WTC11 (cell line): ENCODE data around the gene MARVELD2. TPM values are rescaled to one million over a fixed set of nuclear protein-coding genes. Genes with fewer than 3 reads are reported as not detected.

Experiments used
- ATAC-seq: fragments of 200-7000 bp; cut with Tn5 transposase; 2 replicates; pipeline ENCODE4 v1.10.0; 2021; ENCODE audit warnings: mild to moderate bottlenecking, moderate library complexity
- Bru-seq: library from RNA; stranded (reverse); fragments of 400-500 nt; gene quantifications from one replicate; lab custom pipeline; 2021; lab: Mats Ljungman, UMichigan
- CTCF ChIA-PET: fragments of 300-600 bp; sonication (Branson Sonifier 250); formaldehyde crosslinking; loops from one replicate; lab custom pipeline; 2021; ENCODE audit warnings: antibody characterized with exemption; lab: Charles Lee
- POLR2A ChIA-PET: fragments of 350-600 bp; sonication (Branson Sonifier 250); formaldehyde crosslinking; loops from one replicate; lab custom pipeline; 2021; ENCODE audit warnings: antibody characterized with exemption; lab: Charles Lee
- DNase-seq: peaks from one replicate; pipeline ENCODE4 v3.0.0; 2021; ENCODE audit warnings: low spot score
- H3K27ac Mint-ChIP-seq: 2 replicates; pipeline ENCODE4 v1.8.0; 2021; ENCODE audit warnings: mixed read lengths
- H3K27me3 Mint-ChIP-seq: 2 replicates; pipeline ENCODE4 v1.8.0; 2021; ENCODE audit warnings: low read depth, mild to moderate bottlenecking, moderate library complexity, mixed read lengths
- H3K36me3 Mint-ChIP-seq: 2 replicates; pipeline ENCODE4 v1.8.0; 2021; ENCODE audit warnings: mixed read lengths
- H3K4me1 Mint-ChIP-seq: 2 replicates; pipeline ENCODE4 v1.8.0; 2022; ENCODE audit warnings: mixed read lengths
- H3K4me3 Mint-ChIP-seq: 2 replicates; pipeline ENCODE4 v1.8.0; 2021; ENCODE audit warnings: mild to moderate bottlenecking, moderate library complexity, mixed read lengths
- H3K9me3 Mint-ChIP-seq: 2 replicates; pipeline ENCODE4 v1.8.0; 2021; ENCODE audit warnings: mixed read lengths
- ATF1 ChIP-seq: sonication (generic); formaldehyde crosslinking; IDR thresholded peaks from 2 replicates; pipeline ENCODE4 v1.8.1; 2023; ENCODE audit warnings: mild to moderate bottlenecking, moderate library complexity, missing genetic modification reagents
- CBFB ChIP-seq: sonication (generic); formaldehyde crosslinking; IDR thresholded peaks from 2 replicates; pipeline ENCODE4 v1.8.1; 2022; ENCODE audit warnings: mild to moderate bottlenecking, low read depth, missing genetic modification reagents
- CREB1 ChIP-seq: sonication (generic); formaldehyde crosslinking; IDR thresholded peaks from 2 replicates; pipeline ENCODE4 v1.8.0; 2023; ENCODE audit warnings: mild to moderate bottlenecking, missing genetic modification reagents
- CREM ChIP-seq: sonication (generic); formaldehyde crosslinking; IDR thresholded peaks from 2 replicates; pipeline ENCODE4 v1.8.1; 2022; ENCODE audit warnings: mild to moderate bottlenecking, missing genetic modification reagents, moderate library complexity
- E2F4 ChIP-seq: sonication (generic); formaldehyde crosslinking; IDR thresholded peaks from 2 replicates; pipeline ENCODE4 v1.8.1; 2022; ENCODE audit warnings: low read depth, mild to moderate bottlenecking, moderate library complexity, missing genetic modification reagents, borderline replicate concordance
- ETV6 ChIP-seq: sonication (generic); formaldehyde crosslinking; IDR thresholded peaks from 2 replicates; pipeline ENCODE4 v1.8.1; 2022; ENCODE audit warnings: mild to moderate bottlenecking, missing genetic modification reagents
- FOXP4 ChIP-seq: sonication (generic); formaldehyde crosslinking; IDR thresholded peaks from 2 replicates; pipeline ENCODE4 v1.8.0; 2022; ENCODE audit warnings: mild to moderate bottlenecking, missing genetic modification reagents
- GTF2I ChIP-seq: fragments of 250-450 bp; sonication (Bioruptor Pico); conservative IDR thresholded peaks from 2 replicates; pipeline ENCODE4 v1.4.0; 2021; ENCODE audit warnings: mild to moderate bottlenecking
- IRF2 ChIP-seq: sonication (generic); formaldehyde crosslinking; IDR thresholded peaks from 2 replicates; pipeline ENCODE4 v1.8.0; 2022; ENCODE audit warnings: low read depth, missing genetic modification reagents, borderline replicate concordance
- JUN ChIP-seq: sonication (generic); formaldehyde crosslinking; IDR thresholded peaks from 2 replicates; pipeline ENCODE4 v1.8.0; 2023; ENCODE audit warnings: mild to moderate bottlenecking, missing genetic modification reagents
- MXD4 ChIP-seq: fragments of 250-450 bp; sonication (Bioruptor Pico); IDR thresholded peaks from 2 replicates; pipeline ENCODE4 v1.8.0; 2021; ENCODE audit warnings: mild to moderate bottlenecking, moderate library complexity, borderline replicate concordance
- NFATC4 ChIP-seq: fragments of 250-450 bp; sonication (Bioruptor Pico); IDR thresholded peaks from 2 replicates; pipeline ENCODE4 v1.9.0; 2021; ENCODE audit warnings: mild to moderate bottlenecking
- PREB ChIP-seq: sonication (generic); formaldehyde crosslinking; IDR thresholded peaks from 2 replicates; pipeline ENCODE4 v1.8.1; 2022; ENCODE audit warnings: mild to moderate bottlenecking, missing genetic modification reagents, moderate library complexity, borderline replicate concordance
- TCF7 ChIP-seq: sonication (generic); formaldehyde crosslinking; IDR thresholded peaks from 2 replicates; pipeline ENCODE4 v1.8.0; 2022; ENCODE audit warnings: mild to moderate bottlenecking, low read depth, missing genetic modification reagents, moderate library complexity
- TEAD1 ChIP-seq: sonication (generic); formaldehyde crosslinking; IDR thresholded peaks from 2 replicates; pipeline ENCODE4 v1.8.0; 2022; ENCODE audit warnings: mild to moderate bottlenecking, missing genetic modification reagents
- TP53 ChIP-seq: sonication (generic); formaldehyde crosslinking; IDR thresholded peaks from 2 replicates; pipeline ENCODE4 v1.8.1; 2023; ENCODE audit warnings: mild to moderate bottlenecking, missing genetic modification reagents
- USF2 ChIP-seq: sonication (generic); formaldehyde crosslinking; IDR thresholded peaks from 2 replicates; pipeline ENCODE4 v1.8.1; 2023; ENCODE audit warnings: mild to moderate bottlenecking, missing genetic modification reagents, moderate library complexity
- ZBTB21 ChIP-seq: sonication (generic); formaldehyde crosslinking; IDR thresholded peaks from 2 replicates; pipeline ENCODE4 v1.8.1; 2023; ENCODE audit warnings: mild to moderate bottlenecking, missing genetic modification reagents, borderline replicate concordance
- ZNF121 ChIP-seq: sonication (generic); formaldehyde crosslinking; IDR thresholded peaks from 2 replicates; pipeline ENCODE4 v1.8.0; 2023; ENCODE audit warnings: missing genetic modification reagents
- ZNF219 ChIP-seq: sonication (generic); formaldehyde crosslinking; IDR thresholded peaks from 2 replicates; pipeline ENCODE4 v1.8.0; 2023; ENCODE audit warnings: missing genetic modification reagents, mild to moderate bottlenecking, borderline replicate concordance
- ZNF423 ChIP-seq: fragments of 250-450 bp; sonication (Bioruptor Pico); IDR thresholded peaks from 2 replicates; pipeline ENCODE4 v2.1.2; 2022; ENCODE audit warnings: mild to moderate bottlenecking, moderate library complexity
- long read RNA-seq, 3 experiments: library from RNA in 1 of 3; library from capped mRNA in 1 of 3; library from polyadenylated mRNA in 1 of 3; unstranded in 2 of 3; stranded (forward) in 1 of 3; transcript quantifications; one replicate each; pipeline ENCODE4 v2.0.0, GENCODE V29; 2021
- total RNA-seq: library from RNA; stranded (reverse); gene quantifications from 3 replicates; pipeline ENCODE4 v1.2.3, GENCODE V29; 2021
- TF ChIP-seq, protein P1 (sequence below): sonication (generic); formaldehyde crosslinking; IDR thresholded peaks from 2 replicates; pipeline ENCODE4 v1.8.1; 2023; ENCODE audit warnings: mild to moderate bottlenecking, moderate library complexity, missing genetic modification reagents
- TF ChIP-seq, protein P2 (sequence below): sonication (generic); formaldehyde crosslinking; IDR thresholded peaks from 2 replicates; pipeline ENCODE4 v1.8.1; 2023; ENCODE audit warnings: mild to moderate bottlenecking, missing genetic modification reagents
- TF ChIP-seq, protein P3 (sequence below): fragments of 250-450 bp; sonication (Bioruptor Pico); IDR thresholded peaks from 2 replicates; pipeline ENCODE4 v2.1.2; 2022; ENCODE audit warnings: mild to moderate bottlenecking, moderate library complexity

Gene MARVELD2, protein sequence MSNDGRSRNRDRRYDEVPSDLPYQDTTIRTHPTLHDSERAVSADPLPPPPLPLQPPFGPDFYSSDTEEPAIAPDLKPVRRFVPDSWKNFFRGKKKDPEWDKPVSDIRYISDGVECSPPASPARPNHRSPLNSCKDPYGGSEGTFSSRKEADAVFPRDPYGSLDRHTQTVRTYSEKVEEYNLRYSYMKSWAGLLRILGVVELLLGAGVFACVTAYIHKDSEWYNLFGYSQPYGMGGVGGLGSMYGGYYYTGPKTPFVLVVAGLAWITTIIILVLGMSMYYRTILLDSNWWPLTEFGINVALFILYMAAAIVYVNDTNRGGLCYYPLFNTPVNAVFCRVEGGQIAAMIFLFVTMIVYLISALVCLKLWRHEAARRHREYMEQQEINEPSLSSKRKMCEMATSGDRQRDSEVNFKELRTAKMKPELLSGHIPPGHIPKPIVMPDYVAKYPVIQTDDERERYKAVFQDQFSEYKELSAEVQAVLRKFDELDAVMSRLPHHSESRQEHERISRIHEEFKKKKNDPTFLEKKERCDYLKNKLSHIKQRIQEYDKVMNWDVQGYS
- 28.6 to 34.7 TPM (median 31.4 TPM) in 3 replicates for total RNA-seq
- Bru-seq, nascent RNA: percentile 74 among the genes with signal in this experiment
- long read RNA-seq, experiment 1, full-length matches to known transcripts: 35 of 133 reads
- long read RNA-seq, experiment 1, partial matches to known transcripts: 27 of 133 reads
- long read RNA-seq, experiment 1, other reads (novel, unspliced or antisense): 71 of 133 reads
- long read RNA-seq, experiment 2, partial matches to known transcripts: 15 of 18 reads
- long read RNA-seq, experiment 2, other reads (novel, unspliced or antisense): 1 of 18 reads
- long read RNA-seq, experiment 3, partial matches to known transcripts: 2 of 2 reads
- long read RNA-seq, experiment 3, other reads (novel, unspliced or antisense): 0 of 2 reads

- H3K4me1 Mint-ChIP-seq: peaks cover 17% of the 10 kb centered on the region
- peaks cover 24% of the 10 kb centered on the region for H3K36me3 Mint-ChIP-seq
- ATAC-seq (peak; percentile 94), DNase-seq (peak; percentile 94)
- ChIA-PET CTCF (no interaction called here), POLR2A (interaction anchor here (0.5 to 1.9 kb wide), 3 partner anchors 13 to 78 kb away, joined by 4 to 6 read pairs (median 6); no protein-coding TSS in a partner anchor)
- no peaks in the 10 kb centered on the region for H3K9me3 Mint-ChIP-seq
- H3K27ac Mint-ChIP-seq: peak within 1 kb of the TSS; percentile 98
- H3K27me3 Mint-ChIP-seq: no peaks in the 10 kb centered on the region
- peak within 1 kb of the TSS; percentile 91 for H3K4me3 Mint-ChIP-seq
- TF ChIP-seq PREB (CRISPR knock-in tag) (no peak), FOXP4 (CRISPR knock-in tag) (peak; percentile 71; the same call in 1 of the 2 replicates), CBFB (peak; percentile 88; the same call in 1 of the 2 replicates), ZNF121 (peak; percentile 43; the same call in 1 of the 2 replicates), GTF2I (CRISPR knock-in tag) (no peak), TEAD1 (peak; percentile 87), ETV6 (CRISPR knock-in tag) (peak; percentile 67), CREB1 (CRISPR knock-in tag) (no peak), CREM (CRISPR knock-in tag) (peak; percentile 78), JUN (CRISPR knock-in tag) (0 out of 2 replicates have a peak, but pooled peaks have one; percentile 20), ZNF423 (peak; percentile 53), ZNF219 (CRISPR knock-in tag) (0 out of 2 replicates have a peak, but pooled peaks have one; percentile 14), TCF7 (no peak), IRF2 (CRISPR knock-in tag) (no peak), MXD4 (no peak), NFATC4 (CRISPR knock-in tag) (no peak), USF2 (CRISPR knock-in tag) (peak; percentile 98), E2F4 (no peak), ATF1 (CRISPR knock-in tag) (peak; percentile 86), ZBTB21 (CRISPR knock-in tag) (peak; percentile 83; the same call in 1 of the 2 replicates), TP53 (peak; percentile 88)
- TF ChIP-seq, protein P1, sequence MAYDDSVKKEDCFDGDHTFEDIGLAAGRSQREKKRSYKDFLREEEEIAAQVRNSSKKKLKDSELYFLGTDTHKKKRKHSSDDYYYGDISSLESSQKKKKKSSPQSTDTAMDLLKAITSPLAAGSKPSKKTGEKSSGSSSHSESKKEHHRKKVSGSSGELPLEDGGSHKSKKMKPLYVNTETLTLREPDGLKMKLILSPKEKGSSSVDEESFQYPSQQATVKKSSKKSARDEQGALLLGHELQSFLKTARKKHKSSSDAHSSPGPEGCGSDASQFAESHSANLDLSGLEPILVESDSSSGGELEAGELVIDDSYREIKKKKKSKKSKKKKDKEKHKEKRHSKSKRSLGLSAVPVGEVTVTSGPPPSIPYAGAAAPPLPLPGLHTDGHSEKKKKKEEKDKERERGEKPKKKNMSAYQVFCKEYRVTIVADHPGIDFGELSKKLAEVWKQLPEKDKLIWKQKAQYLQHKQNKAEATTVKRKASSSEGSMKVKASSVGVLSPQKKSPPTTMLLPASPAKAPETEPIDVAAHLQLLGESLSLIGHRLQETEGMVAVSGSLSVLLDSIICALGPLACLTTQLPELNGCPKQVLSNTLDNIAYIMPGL (CRISPR knock-in tag): peak; percentile 95; the same call in 1 of the 2 replicates
- TF ChIP-seq, protein P2, sequence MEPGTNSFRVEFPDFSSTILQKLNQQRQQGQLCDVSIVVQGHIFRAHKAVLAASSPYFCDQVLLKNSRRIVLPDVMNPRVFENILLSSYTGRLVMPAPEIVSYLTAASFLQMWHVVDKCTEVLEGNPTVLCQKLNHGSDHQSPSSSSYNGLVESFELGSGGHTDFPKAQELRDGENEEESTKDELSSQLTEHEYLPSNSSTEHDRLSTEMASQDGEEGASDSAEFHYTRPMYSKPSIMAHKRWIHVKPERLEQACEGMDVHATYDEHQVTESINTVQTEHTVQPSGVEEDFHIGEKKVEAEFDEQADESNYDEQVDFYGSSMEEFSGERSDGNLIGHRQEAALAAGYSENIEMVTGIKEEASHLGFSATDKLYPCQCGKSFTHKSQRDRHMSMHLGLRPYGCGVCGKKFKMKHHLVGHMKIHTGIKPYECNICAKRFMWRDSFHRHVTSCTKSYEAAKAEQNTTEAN (CRISPR knock-in tag): peak; percentile 52; the same call in 1 of the 2 replicates
- TF ChIP-seq, protein P3, sequence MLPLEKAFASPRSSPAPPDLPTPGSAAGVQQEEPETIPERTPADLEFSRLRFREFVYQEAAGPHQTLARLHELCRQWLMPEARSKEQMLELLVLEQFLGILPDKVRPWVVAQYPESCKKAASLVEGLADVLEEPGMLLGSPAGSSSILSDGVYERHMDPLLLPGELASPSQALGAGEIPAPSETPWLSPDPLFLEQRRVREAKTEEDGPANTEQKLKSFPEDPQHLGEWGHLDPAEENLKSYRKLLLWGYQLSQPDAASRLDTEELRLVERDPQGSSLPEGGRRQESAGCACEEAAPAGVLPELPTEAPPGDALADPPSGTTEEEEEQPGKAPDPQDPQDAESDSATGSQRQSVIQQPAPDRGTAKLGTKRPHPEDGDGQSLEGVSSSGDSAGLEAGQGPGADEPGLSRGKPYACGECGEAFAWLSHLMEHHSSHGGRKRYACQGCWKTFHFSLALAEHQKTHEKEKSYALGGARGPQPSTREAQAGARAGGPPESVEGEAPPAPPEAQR (CRISPR knock-in tag): no peak
Measured at GRCh38 chr5:69414885-69415583, at the start of gene MARVELD2. Gene MARVELD2, plus strand, starts transcription at chr5:69415116. Its CDS starts 4,270 bp downstream, at chr5:69419386.
